Smooth muscle cell (in vitro differentiated cells): ENCODE results near the gene FYB1. TPM values are rescaled to one million over a fixed set of nuclear protein-coding genes. Genes with fewer than 3 reads are reported as not detected.
A peak's percentile ranks its signal among the peaks of the same experiment; 100 is the strongest.

Experiments used
- DNase-seq: peaks from one replicate; lab custom pipeline; 2025; ENCODE audit not compliant: unreplicated experiment; lab: John Stamatoyannopoulos, UW
- H2AFZ ChIP-seq: fragments of 200-600 bp; sonication (generic); 2 replicates; pipeline ENCODE4 v1.6.0; 2016; ENCODE audit warnings: antibody characterized with exemption, low read depth, mild to moderate bottlenecking
- H3F3A ChIP-seq: fragments of 200-600 bp; sonication (generic); 2 replicates; pipeline ENCODE4 v1.6.0; 2017; ENCODE audit warnings: antibody characterized with exemption, low read depth
- H3K27ac ChIP-seq: fragments of 200-600 bp; sonication (generic); 2 replicates; pipeline ENCODE4 v1.5.1; 2016; ENCODE audit warnings: low read depth, mild to moderate bottlenecking
- H3K27me3 ChIP-seq: fragments of 200-600 bp; sonication (generic); 2 replicates; pipeline ENCODE4 v1.6.1; 2016; ENCODE audit warnings: low read depth, mild to moderate bottlenecking
- H3K36me3 ChIP-seq: fragments of 200-600 bp; sonication (generic); 2 replicates; pipeline ENCODE4 v1.5.1; 2016; ENCODE audit warnings: low read depth
- H3K4me1 ChIP-seq: fragments of 200-600 bp; sonication (generic); 2 replicates; pipeline ENCODE4 v1.5.1; 2016; ENCODE audit warnings: low read depth
- H3K4me2 ChIP-seq: fragments of 200-600 bp; sonication (generic); 2 replicates; pipeline ENCODE4 v1.6.0; 2016; ENCODE audit warnings: mild to moderate bottlenecking
- H3K4me3 ChIP-seq: fragments of 200-600 bp; sonication (generic); 2 replicates; pipeline ENCODE4 v1.5.1; 2016; ENCODE audit warnings: mild to moderate bottlenecking
- H3K79me2 ChIP-seq: fragments of 200-600 bp; sonication (generic); 2 replicates; pipeline ENCODE4 v1.6.0; 2016; ENCODE audit warnings: low read depth, mild to moderate bottlenecking
- H3K9ac ChIP-seq: fragments of 200-600 bp; sonication (generic); 2 replicates; pipeline ENCODE4 v1.6.0; 2016; ENCODE audit warnings: low read depth
- H3K9me3 ChIP-seq: fragments of 200-600 bp; sonication (generic); replicated peaks from 2 replicates; pipeline ENCODE4 v1.5.1; 2016; ENCODE audit warnings: low read depth
- H4K20me1 ChIP-seq: fragments of 200-600 bp; sonication (generic); 2 replicates; pipeline ENCODE4 v1.6.0; 2016; ENCODE audit warnings: low read depth
- WGBS: methylation state at CpG from one replicate; pipeline ENCODE4 v1.1.7; 2016; ENCODE audit warnings: low lambda C conversion rate; 5-methylcytosine and 5-hydroxymethylcytosine counted together
- polyA plus RNA-seq: library from polyadenylated mRNA; unstranded; fragments of >200 nt; fragmentation: Nextera tagmentation; extraction: Ambion mirVana; gene quantifications from 2 replicates; pipeline ENCODE4 v1.2.1, GENCODE V29; 2016
- total RNA-seq: library from RNA; depleted of rRNA; stranded (reverse); fragments of >200 nt; gene quantifications from 2 replicates; pipeline ENCODE4 v1.2.3, GENCODE V29; 2014
- TF ChIP-seq, protein P1 (sequence below): fragments of 200-600 bp; sonication (generic); IDR thresholded peaks from 2 replicates; pipeline ENCODE4 v1.5.1; 2017; ENCODE audit warnings: borderline replicate concordance, mild to moderate bottlenecking, antibody characterized with exemption; ENCODE audit not compliant: insufficient read depth, poor library complexity, severe bottlenecking

FYB1 gene
- total and polyA plus RNA-seq, 2 experiments from 2014 or later: 0.06 to 0.22 TPM

DNA sequence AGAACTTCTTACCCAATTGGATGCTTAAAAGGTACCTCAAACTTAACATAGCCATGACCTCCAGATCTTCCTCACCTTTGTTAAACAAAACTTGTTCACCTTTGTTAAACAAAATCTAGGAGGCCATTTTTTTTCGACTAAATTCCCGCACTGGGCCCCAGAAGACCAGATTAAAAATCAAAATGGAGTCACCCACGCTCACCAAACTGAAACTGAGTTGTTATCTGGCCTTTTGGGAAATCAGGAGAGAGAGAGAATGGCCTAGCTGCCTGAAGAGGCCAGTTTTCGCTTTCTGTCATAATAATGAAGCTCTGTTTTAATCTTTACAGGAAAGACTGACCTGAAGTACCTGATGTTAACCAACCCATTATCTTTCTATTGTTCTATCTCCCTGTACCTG, 69.4 kb downstream of the FYB1 start:
- WGBS: 95% methylated on average over 4 of the region's 4 CpGs
- H3K36me3 ChIP-seq: no peaks in the 10 kb centered on the region
- no peak for DNase-seq
- no peaks in the 10 kb centered on the region for H3K79me2 ChIP-seq
- no peak overlapping the region for H2AFZ ChIP-seq
- TF ChIP-seq, protein P1, sequence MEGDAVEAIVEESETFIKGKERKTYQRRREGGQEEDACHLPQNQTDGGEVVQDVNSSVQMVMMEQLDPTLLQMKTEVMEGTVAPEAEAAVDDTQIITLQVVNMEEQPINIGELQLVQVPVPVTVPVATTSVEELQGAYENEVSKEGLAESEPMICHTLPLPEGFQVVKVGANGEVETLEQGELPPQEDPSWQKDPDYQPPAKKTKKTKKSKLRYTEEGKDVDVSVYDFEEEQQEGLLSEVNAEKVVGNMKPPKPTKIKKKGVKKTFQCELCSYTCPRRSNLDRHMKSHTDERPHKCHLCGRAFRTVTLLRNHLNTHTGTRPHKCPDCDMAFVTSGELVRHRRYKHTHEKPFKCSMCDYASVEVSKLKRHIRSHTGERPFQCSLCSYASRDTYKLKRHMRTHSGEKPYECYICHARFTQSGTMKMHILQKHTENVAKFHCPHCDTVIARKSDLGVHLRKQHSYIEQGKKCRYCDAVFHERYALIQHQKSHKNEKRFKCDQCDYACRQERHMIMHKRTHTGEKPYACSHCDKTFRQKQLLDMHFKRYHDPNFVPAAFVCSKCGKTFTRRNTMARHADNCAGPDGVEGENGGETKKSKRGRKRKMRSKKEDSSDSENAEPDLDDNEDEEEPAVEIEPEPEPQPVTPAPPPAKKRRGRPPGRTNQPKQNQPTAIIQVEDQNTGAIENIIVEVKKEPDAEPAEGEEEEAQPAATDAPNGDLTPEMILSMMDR: no peak
- no peak overlapping the region for H3K4me2 ChIP-seq
- H3K9me3 ChIP-seq: no peaks in the 10 kb centered on the region
- H3K4me1 ChIP-seq: no peaks in the 10 kb centered on the region
- H3K9ac ChIP-seq: no peak overlapping the region
- no peaks in the 10 kb centered on the region for H3F3A ChIP-seq
- no peak overlapping the region for H3K27ac ChIP-seq
- no peaks in the 10 kb centered on the region for H3K27me3 ChIP-seq
- no peaks in the 10 kb centered on the region for H4K20me1 ChIP-seq
- no peak overlapping the region for H3K4me3 ChIP-seq

DNA sequence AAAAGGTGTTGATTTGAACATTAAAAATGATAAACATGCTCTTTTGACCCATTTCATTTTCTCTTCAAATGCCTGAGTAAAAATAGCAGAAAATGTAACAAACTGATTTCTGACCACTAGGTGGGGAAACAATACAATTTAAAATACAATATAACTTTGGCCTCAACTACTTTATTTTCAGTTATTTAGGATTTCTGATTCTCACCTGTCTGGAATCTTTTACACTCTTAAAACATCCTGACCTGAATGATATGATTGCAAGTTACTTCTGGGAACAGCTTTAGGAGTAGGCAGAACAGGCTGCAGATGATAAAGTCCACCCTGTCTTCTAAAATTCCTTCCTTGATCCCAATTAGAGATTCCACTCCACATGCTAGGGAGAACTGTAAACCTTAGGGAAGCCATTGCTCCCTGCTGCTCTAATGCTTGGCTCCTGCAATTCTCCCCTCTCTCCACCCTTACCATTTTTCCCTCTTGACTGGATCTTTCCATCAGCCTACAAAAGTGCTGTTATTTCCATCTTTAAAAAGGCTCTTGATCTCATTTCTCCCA, 70.3 kb downstream of the FYB1 start:
- DNase-seq: no peak
- H4K20me1 ChIP-seq: no peaks in the 10 kb centered on the region
- H3K4me3 ChIP-seq: no peak overlapping the region
- no peaks in the 10 kb centered on the region for H3K9me3 ChIP-seq
- H3K27me3 ChIP-seq: no peaks in the 10 kb centered on the region
- no peak overlapping the region for H3K4me2 ChIP-seq
- no peak overlapping the region for H3K9ac ChIP-seq
- H2AFZ ChIP-seq: no peak overlapping the region
- no peak overlapping the region for H3K27ac ChIP-seq
- TF ChIP-seq, protein P1: peak; percentile 44
- H3K79me2 ChIP-seq: no peaks in the 10 kb centered on the region
- no peaks in the 10 kb centered on the region for H3F3A ChIP-seq
- no peaks in the 10 kb centered on the region for H3K36me3 ChIP-seq
- no peaks in the 10 kb centered on the region for H3K4me1 ChIP-seq

DNA sequence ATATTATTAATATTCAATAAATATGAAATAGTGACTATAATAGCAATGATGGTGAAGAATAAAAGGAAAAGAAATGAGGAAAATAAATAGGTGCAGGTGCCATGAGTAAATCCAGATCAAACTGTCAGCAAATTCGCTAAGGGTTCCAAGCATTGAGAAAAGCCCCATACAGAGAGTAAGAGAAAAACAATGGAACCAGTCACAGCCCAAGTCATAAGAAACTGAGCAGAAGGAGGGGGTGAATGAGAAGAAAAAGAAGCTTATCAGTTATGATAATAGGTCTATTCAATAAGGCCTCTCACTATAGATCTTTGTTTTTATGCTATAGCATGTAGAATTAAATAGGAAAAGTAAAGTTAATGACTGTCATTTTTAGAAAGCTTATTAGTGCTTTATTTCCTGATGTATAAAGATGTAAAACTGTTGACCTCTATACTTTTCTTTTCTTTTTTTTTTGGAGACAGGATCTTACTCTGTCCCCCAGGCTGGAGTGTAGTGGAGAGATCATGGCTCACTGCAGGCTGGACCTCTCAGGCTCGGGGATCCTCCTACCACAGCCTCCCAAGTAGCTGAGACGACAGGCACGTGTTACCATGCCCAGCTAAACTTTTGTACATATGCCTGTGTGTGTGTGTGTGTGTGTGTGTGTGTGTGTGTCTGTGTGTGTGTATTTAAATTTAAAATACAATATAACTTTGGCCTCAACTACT, 72.4 kb downstream of the FYB1 start:
- no peaks in the 10 kb centered on the region for H3K27me3 ChIP-seq
- no peak overlapping the region for H3K4me3 ChIP-seq
- no peaks in the 10 kb centered on the region for H3K79me2 ChIP-seq
- H3K9me3 ChIP-seq: no peaks in the 10 kb centered on the region
- no peak overlapping the region for H3K27ac ChIP-seq
- H4K20me1 ChIP-seq: no peaks in the 10 kb centered on the region
- H3K9ac ChIP-seq: no peak overlapping the region
- WGBS: 89% methylated on average over 4 of the region's 4 CpGs
- H3F3A ChIP-seq: no peaks in the 10 kb centered on the region
- DNase-seq: no peak
- H3K36me3 ChIP-seq: no peaks in the 10 kb centered on the region
- TF ChIP-seq, protein P1: no peak
- no peak overlapping the region for H3K4me2 ChIP-seq
- H2AFZ ChIP-seq: no peak overlapping the region
- H3K4me1 ChIP-seq: no peaks in the 10 kb centered on the region
